ENCODE data around the gene C1orf122.

The C1orf122 gene

DNA sequence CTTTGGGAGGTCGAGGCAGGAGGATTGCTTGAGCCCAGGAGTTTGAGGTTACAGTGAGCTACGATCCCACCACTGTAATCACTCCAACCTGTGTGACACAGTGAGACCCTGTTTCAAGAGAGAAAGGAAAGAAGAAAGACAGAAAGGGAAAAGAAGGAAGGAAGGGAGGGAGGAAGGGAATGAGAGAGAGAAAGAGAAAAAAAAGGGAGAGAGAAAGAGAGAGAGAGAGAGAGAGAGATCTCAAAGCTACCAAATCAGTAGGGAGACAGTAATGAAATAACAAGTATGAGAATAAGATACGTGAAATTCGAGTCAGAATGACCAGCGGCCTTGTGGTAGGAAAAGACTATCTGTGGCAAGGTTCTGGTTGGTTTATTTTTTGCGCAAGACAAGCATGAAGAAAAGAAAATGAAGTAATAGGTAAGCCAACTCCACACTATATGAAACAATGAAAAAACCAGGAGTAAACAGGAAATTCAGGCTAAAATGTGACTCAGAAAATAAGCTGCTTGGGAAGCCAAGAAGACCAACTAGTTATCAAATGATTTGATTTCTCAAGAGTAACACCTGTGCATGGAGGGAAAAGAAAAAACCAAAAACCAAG is 42.9 kb downstream of the C1orf122 start:
- no peak overlapping the region for H3K27ac ChIP-seq (ENCODE audit: low read length)
- H3K4me3 ChIP-seq (ENCODE audit: low read length): no peak overlapping the region
- no peaks in the 10 kb centered on the region for H3K4me1 ChIP-seq (ENCODE audit: control insufficient read depth, low read depth, low read length)
- H3K27me3 ChIP-seq (ENCODE audit: control insufficient read depth, insufficient read depth, low read length): no peaks in the 10 kb centered on the region
- no peaks in the 10 kb centered on the region for H3K9me3 ChIP-seq (ENCODE audit: control insufficient read depth, low read depth, low read length)
- H3K36me3 ChIP-seq (ENCODE audit: control insufficient read depth, low read depth, low read length): peaks cover 6% of the 10 kb centered on the region
- no peak overlapping the region for H3K9ac ChIP-seq (ENCODE audit: low read length)

GRCh38 chr1:37851262-37851661 is 43.7 kb downstream of the C1orf122 start:
- Histone ChIP-seq H3K9ac (ENCODE audit: low read length) (no peak overlapping the region), H3K27ac (ENCODE audit: low read length) (no peak overlapping the region), H3K4me3 (ENCODE audit: low read length) (no peak overlapping the region), H3K9me3 (ENCODE audit: control insufficient read depth, low read depth, low read length) (no peaks in the 10 kb centered on the region), H3K27me3 (ENCODE audit: control insufficient read depth, insufficient read depth, low read length) (no peaks in the 10 kb centered on the region), H3K36me3 (ENCODE audit: control insufficient read depth, low read depth, low read length) (peaks cover 6% of the 10 kb centered on the region), H3K4me1 (ENCODE audit: control insufficient read depth, low read depth, low read length) (no peaks in the 10 kb centered on the region)

GRCh38 chr1:37851782-37852210 is 44.2 kb downstream of the C1orf122 start:
- Histone ChIP-seq H3K4me1 (ENCODE audit: control insufficient read depth, low read depth, low read length) (no peaks in the 10 kb centered on the region), H3K36me3 (ENCODE audit: control insufficient read depth, low read depth, low read length) (peaks cover 8% of the 10 kb centered on the region)

DNA sequence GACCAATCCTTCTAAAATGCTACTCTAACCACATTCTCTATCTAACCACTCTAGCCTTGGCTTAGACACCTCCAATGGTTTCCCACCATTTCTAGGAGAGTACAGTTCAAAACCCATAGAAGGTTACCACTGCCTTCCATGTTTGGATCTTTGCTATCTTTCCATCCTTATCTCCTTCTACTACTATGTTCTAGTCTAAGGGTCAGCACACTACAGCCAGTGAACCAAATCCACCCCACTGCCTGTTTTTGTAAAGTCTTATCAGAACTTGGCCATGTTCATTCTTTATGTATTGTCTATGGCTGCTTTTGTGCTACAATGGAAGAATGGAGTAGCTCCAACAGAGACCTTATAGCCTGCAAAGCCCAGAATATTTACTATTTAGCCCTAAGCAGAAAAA is 45.6 kb downstream of the C1orf122 start:
- Histone ChIP-seq H3K36me3 (ENCODE audit: control insufficient read depth, low read depth, low read length) (peaks cover 16% of the 10 kb centered on the region), H3K4me1 (ENCODE audit: control insufficient read depth, low read depth, low read length) (no peaks in the 10 kb centered on the region), H3K27me3 (ENCODE audit: control insufficient read depth, insufficient read depth, low read length) (no peaks in the 10 kb centered on the region), H3K9me3 (ENCODE audit: control insufficient read depth, low read depth, low read length) (no peaks in the 10 kb centered on the region), H3K27ac (ENCODE audit: low read length) (no peak overlapping the region), H3K4me3 (ENCODE audit: low read length) (no peak overlapping the region), H3K9ac (ENCODE audit: low read length) (no peak overlapping the region)

More at GRCh38 chr1:37851782-37852210, 44.2 kb downstream of the C1orf122 start:
- H3K9ac ChIP-seq (ENCODE audit: low read length): no peak overlapping the region
- no peak overlapping the region for H3K27ac ChIP-seq (ENCODE audit: low read length)
- no peaks in the 10 kb centered on the region for H3K27me3 ChIP-seq (ENCODE audit: control insufficient read depth, insufficient read depth, low read length)
- H3K9me3 ChIP-seq (ENCODE audit: control insufficient read depth, low read depth, low read length): no peaks in the 10 kb centered on the region
- no peak overlapping the region for H3K4me3 ChIP-seq (ENCODE audit: low read length)

DNA sequence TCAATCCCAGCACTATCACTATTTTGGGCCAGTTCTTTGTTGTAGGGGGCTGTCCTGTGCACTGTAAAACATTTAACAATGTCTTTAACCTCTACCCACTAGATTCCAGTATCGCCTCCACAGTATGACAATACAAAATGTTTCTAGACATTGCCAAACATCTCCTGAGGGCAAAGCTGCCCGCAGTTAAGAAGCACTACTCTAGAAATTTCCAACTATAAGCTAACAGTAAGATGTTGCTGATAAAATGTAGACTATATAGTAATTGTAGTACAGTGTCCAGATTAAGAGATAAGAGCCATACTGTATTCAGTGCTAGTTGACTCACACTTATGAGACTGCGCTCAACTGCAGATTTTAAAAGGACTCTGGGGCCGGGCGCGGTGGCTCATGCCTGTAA is 46.8 kb downstream of the C1orf122 start:
- Histone ChIP-seq H3K4me3 (ENCODE audit: low read length) (no peak overlapping the region), H3K9ac (ENCODE audit: low read length) (no peak overlapping the region), H3K9me3 (ENCODE audit: control insufficient read depth, low read depth, low read length) (no peaks in the 10 kb centered on the region), H3K27me3 (ENCODE audit: control insufficient read depth, insufficient read depth, low read length) (no peaks in the 10 kb centered on the region), H3K36me3 (ENCODE audit: control insufficient read depth, low read depth, low read length) (peaks cover 16% of the 10 kb centered on the region), H3K4me1 (ENCODE audit: control insufficient read depth, low read depth, low read length) (no peaks in the 10 kb centered on the region), H3K27ac (ENCODE audit: low read length) (no peak overlapping the region)
